HL-60/S4 (cell line): ENCODE measurements around the gene PDE10A.

ENCODE experiments used
- in situ Hi-C: fragments of 300-500 bp; cut with MboI; formaldehyde crosslinking; loops from 2 replicates; pipeline ENCODE4 v1.14.3; 2022; ENCODE audit warnings: low sequenced_read_pairs

Gene PDE10A

DNA sequence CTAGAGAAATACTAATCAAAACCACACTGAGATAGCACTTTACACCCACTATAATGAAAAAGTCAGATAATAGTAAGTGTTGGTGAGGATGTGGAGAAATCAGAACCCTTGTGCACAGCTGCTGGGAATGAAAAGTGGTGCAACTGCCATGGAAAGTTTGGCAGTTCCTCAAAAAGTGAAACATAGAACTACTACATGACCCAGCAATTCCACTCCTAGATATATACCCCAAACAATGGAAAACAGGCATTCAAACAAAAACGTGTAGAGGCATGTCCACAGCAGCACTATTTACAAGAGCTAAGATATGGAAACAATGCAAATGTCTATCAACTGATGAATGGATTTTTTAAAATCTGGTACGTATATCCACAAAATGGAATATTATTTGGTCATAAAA lies 236.1 kb downstream of the PDE10A start:
- in situ Hi-C loops: loop anchor here (25.0 kb wide), 1 partner anchor 435 kb away; no protein-coding TSS in a partner anchor

DNA sequence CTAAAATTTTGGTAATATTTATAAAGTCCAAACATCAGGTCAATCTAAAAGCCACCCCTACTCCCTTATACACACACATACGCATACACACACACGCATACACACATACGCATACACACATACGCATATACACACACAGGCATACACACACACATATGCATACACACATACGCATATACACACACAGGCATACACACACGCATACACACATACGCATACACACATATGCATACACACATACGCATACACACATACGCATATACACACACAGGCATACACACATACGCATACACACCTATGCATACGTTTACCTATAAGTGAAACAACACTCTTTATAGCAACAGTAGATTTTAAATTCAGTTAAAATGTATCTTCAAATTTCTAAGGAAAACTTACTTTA lies 240.8 kb downstream of the PDE10A start:
- in situ Hi-C loops: no loop called here

GRCh38 chr6:165417278-165417865 lies 245.7 kb downstream of the PDE10A start:
- in situ Hi-C loops: no loop called here

DNA sequence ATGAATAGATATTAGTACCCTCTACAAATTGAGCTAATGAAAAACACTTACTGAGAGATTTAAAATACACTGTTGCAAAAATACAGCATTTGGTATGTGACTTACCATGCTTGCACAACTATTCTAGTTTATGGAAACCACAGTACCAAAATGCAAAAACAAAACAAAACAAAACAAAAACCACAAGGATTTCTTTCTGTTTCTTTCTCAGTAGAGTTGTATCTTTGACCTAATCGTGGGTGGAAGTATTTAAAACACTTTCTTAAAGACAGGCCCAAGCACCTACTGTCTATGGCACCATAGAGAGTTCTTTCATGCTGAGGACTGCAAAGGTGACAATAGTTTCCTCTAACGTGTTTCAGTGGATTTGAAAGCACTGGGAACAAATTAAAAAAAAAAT lies 258.3 kb downstream of the PDE10A start:
- in situ Hi-C loops: no loop called here

DNA sequence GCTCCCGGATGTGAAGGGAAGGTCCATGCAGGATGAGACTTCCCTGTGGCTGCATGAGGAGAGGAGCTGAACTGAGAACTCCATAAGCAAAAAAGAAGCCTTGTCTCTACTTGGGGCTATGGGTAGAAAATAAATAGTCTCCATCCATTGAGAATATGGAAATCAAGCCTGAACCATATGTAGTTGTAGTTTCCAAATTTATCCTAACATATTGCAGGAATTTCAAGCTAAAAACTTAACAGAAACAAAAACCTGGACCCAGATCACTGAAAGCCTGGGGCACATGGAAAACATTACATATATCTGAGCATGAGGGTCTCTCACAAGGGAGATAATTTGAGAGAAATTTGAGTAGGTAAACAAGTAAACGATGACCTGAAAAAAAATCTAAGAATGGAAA lies 258.7 kb downstream of the PDE10A start:
- in situ Hi-C loops: no loop called here

- in situ Hi-C loops: no loop called here
Measured at GRCh38 chr6:165403006-165403595, 259.9 kb downstream of the PDE10A start.

- in situ Hi-C loops: no loop called here
Measured at GRCh38 chr6:165401092-165401491, 261.9 kb downstream of the PDE10A start.

DNA sequence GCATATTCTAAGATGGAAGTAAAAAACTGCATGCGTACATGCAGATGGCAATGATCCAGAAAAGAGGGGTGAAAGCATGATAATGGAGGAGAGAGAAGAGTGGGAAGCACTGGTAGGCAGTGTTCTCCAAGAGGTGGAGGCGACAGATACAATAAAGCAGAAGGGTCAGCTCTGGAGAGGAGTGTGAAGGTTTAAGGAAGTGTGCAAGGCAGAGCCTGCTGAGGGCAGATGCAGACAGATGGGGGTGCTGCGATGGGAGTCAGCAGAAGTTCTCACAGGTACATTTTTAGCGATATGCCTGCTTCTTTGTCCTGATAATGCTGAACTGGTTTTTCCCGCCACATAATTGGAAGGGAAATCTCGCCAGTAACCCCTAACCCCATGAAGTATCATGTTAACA lies 272.6 kb downstream of the PDE10A start:
- in situ Hi-C loops: no loop called here

- in situ Hi-C loops: no loop called here
Measured at GRCh38 chr6:165389534-165389933, 273.5 kb downstream of the PDE10A start.

DNA sequence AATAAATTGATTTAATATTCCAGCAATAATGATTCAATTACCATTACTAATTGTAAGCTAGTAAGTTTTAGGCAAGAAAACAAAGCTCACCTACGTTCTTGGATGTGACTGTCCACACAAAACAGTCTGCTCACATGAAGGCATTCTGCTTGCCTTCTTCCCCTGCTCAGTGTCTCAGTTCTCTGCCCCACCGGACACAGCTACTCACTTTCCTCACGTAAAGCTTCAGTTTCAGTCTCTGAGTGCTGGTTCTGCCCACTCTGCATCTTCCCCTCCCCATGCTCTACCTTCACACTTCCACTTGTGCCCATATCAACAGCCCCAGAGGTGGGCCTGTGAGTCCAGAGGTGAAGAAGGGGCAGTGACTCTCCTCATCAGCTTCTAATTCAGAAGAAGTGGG lies 279.7 kb downstream of the PDE10A start:
- in situ Hi-C loops: no loop called here

- in situ Hi-C loops: no loop called here
Measured at GRCh38 chr6:165376100-165376499, 286.9 kb downstream of the PDE10A start.

- in situ Hi-C loops: no loop called here
Measured at GRCh38 chr6:165365371-165365770, 297.7 kb downstream of the PDE10A start.

DNA sequence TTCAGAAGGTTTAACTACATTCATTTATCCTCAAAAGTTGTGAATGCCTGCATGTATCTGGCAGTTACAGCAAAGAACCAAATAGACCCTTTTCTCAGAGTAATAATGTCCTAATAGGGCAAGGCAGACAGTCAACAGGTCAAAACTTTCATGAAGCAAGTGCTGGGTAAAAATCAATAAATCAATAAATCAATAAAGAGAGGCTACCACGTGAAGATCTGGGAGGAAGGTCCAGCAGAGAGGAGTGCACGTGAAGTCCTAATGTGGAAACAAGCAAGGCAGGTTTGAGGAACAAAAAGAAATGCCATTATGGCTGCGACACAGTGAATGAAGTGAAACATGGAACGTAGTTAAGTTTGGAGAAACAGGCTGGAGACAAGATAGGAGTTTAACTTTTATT lies 317.3 kb downstream of the PDE10A start:
- in situ Hi-C loops: no loop called here

DNA sequence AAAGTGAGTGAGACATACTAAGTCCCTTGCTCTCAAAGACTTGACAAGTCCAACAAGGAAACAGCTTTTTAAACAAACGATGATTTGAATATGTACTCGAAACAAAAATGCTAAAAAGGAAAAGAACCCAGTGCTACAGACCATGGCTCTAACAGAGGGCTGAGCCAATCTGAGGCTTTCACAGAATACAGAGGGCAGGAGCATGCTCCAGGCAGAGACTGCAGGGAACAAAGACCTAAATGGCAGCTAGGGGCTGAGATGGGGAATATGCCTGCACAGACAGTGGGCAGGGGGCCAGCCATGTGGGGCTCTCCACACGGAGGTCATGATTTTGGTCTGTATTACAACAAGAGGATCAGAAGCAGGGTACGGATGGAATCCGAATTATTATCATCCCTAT lies 322.5 kb downstream of the PDE10A start:
- in situ Hi-C loops: no loop called here

GRCh38 chr6:165325609-165326008 lies 337.4 kb downstream of the PDE10A start:
- in situ Hi-C loops: no loop called here

- in situ Hi-C loops: no loop called here
Measured at GRCh38 chr6:165321555-165322145, 341.4 kb downstream of the PDE10A start.

DNA sequence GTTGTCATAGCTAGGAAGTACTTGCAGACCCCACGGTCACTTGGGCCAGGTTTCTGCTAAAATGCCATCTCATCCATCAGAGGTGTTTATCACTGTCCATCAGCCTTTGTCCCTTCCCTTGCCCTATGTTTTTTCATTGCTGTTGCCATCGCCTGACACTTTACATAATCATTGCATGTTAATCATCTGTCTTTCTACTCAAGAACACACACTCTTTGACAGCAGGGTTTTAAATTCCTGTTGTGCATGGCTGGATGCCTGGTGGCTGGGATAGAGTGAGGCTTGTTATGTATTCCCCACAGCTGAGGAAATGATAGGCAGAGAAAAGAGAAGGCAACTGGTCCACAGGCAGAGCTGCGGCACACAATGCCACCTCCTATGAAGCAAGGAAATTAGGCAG lies 341.9 kb downstream of the PDE10A start:
- in situ Hi-C loops: no loop called here

GRCh38 chr6:165317723-165318122 lies 345.3 kb downstream of the PDE10A start:
- in situ Hi-C loops: no loop called here

- in situ Hi-C loops: no loop called here
Measured at GRCh38 chr6:165308926-165309731, 353.9 kb downstream of the PDE10A start, which contains the start of gene C6orf118. Gene C6orf118, minus strand, starts transcription at chr6:165309605. Its CDS starts 19 bp downstream, at chr6:165309586.

DNA sequence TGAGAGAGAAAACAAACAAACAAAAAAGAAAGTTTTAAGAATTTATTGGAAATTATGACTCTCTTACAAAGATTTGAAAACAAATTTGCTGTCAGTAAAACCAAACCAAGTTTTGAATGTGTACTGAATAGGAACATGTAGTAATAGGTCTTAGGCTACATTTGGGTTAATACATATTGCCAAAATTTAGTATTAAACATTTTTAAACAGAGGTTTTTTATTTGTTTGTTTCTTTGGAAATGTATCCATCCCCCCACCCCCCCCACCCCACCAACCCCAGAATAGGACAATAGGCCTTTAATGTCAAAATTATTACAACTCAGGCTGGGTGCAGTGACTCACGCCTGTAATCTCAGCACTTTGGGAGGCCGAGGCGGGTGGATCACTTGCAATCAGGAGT lies 356.1 kb downstream of the PDE10A start:
- in situ Hi-C loops: no loop called here

- in situ Hi-C loops: no loop called here
Measured at GRCh38 chr6:165301372-165302246, 361.4 kb downstream of the PDE10A start.
